Panc1 (cell line): ENCODE measurements around the gene TOM1. TPM values are rescaled to one million over a fixed set of nuclear protein-coding genes. Genes with fewer than 3 reads are reported as not detected.

Experiments
- ATAC-seq: fragments of 200-7000 bp; cut with Tn5 transposase; 2 replicates; pipeline ENCODE4 v1.9.1; 2020; ENCODE audit warnings: mild to moderate bottlenecking, moderate library complexity
- BruUV-seq: library from RNA; stranded (reverse); fragments of 400-500 nt; replicated peaks from 2 replicates; lab custom pipeline; 2021; lab: Mats Ljungman, UMichigan
- CTCF ChIA-PET: fragments of 300-600 bp; sonication (Branson Sonifier 250); formaldehyde crosslinking; loops from one replicate; lab custom pipeline; 2022; ENCODE audit warnings: antibody characterized with exemption; lab: Charles Lee
- POLR2A ChIA-PET: fragments of 300-600 bp; sonication (Branson Sonifier 250); formaldehyde crosslinking; loops from one replicate; lab custom pipeline; 2022; ENCODE audit warnings: antibody characterized with exemption; lab: Charles Lee
- DNase-seq: peaks from one replicate; pipeline ENCODE4 v3.0.0-alpha.2; 2010; ENCODE audit warnings: low read depth, low spot score
- H3K27ac ChIP-seq: 2 replicates; pipeline ENCODE4 v1.5.1; 2011; ENCODE audit warnings: mild to moderate bottlenecking, low read length, inconsistent platforms
- H3K27me3 ChIP-seq: fragments of 200-500 bp; sonication (Bioruptor generic); 2 replicates; pipeline ENCODE4 v1.6.0; 2014; ENCODE audit warnings: low read length, inconsistent platforms; ENCODE audit not compliant: control insufficient read depth, insufficient read depth
- H3K36me3 ChIP-seq: fragments of 200-500 bp; sonication (Bioruptor generic); 2 replicates; pipeline ENCODE4 v1.5.1; 2014; ENCODE audit warnings: inconsistent platforms, mild to moderate bottlenecking, low read length, moderate library complexity; ENCODE audit not compliant: control insufficient read depth, insufficient read depth
- H3K4me1 ChIP-seq: 2 replicates; pipeline ENCODE4 v1.5.1; 2011; ENCODE audit warnings: inconsistent platforms, mild to moderate bottlenecking, low read length, moderate library complexity; ENCODE audit not compliant: control insufficient read depth, insufficient read depth
- H3K4me3 ChIP-seq, 2 experiments: 2 replicates each; pipeline ENCODE4 v1.5.1; 2011 to 2012; ENCODE audit warnings: low read depth in 2 of 2, low read length in 2 of 2, mild to moderate bottlenecking in 2 of 2, inconsistent platforms in 1 of 2, moderate library complexity in 1 of 2
- H3K9me3 ChIP-seq: fragments of 200-500 bp; sonication (Bioruptor generic); 2 replicates; pipeline ENCODE4 v1.5.1; 2014; ENCODE audit warnings: low read depth, mild to moderate bottlenecking, inconsistent platforms, low read length, moderate library complexity; ENCODE audit not compliant: control insufficient read depth, insufficient read depth
- POLR2AphosphoS5 ChIP-seq: IDR thresholded peaks from 2 replicates; pipeline ENCODE4 v1.6.1; 2012; ENCODE audit warnings: mild to moderate bottlenecking, low read depth, low read length, moderate library complexity
- SIN3A ChIP-seq: IDR thresholded peaks from 2 replicates; pipeline ENCODE4 v1.6.1; 2012; ENCODE audit warnings: low read depth, mild to moderate bottlenecking, low read length, moderate library complexity, borderline replicate concordance; ENCODE audit not compliant: insufficient read depth
- TCF7L2 ChIP-seq: IDR thresholded peaks from 2 replicates; pipeline ENCODE4 v1.6.1; 2011; ENCODE audit warnings: mild to moderate bottlenecking, low read depth, low read length, inconsistent platforms
- in situ Hi-C: cut with HindIII; loops from 2 replicates; pipeline ENCODE4 v1.10.0; 2016; ENCODE audit warnings: low sequenced_read_pairs, low pct_unique_long_range_greater_than_20kb
- intact Hi-C: fragments of 100-400 bp; cut with micrococcal nuclease; formaldehyde crosslinking; loops from one replicate; pipeline ENCODE4 v1.10.0; 2022; ENCODE audit not compliant: unreplicated experiment
- total RNA-seq: library from RNA; stranded (reverse); gene quantifications from one replicate; pipeline ENCODE4 v1.2.1, GENCODE V29; 2021; ENCODE audit not compliant: unreplicated experiment
- TF ChIP-seq, protein P1 (sequence below): fragments of 450-650 bp; IDR thresholded peaks from 2 replicates; pipeline ENCODE4 v1.5.1; 2017; ENCODE audit warnings: mild to moderate bottlenecking
- TF ChIP-seq, protein P2 (sequence below), 2 experiments: IDR thresholded peaks; 2 replicates each; pipeline ENCODE4 v1.6.1; 2011 to 2012; ENCODE audit warnings: low read depth in 2 of 2, control low read depth in 1 of 2, low read length in 1 of 2, mild to moderate bottlenecking in 1 of 2, moderate library complexity in 1 of 2; ENCODE audit not compliant: insufficient read depth in 1 of 2

The TOM1 gene
- total RNA-seq, 1 experiment from 2014 or later = 32.7 TPM

DNA sequence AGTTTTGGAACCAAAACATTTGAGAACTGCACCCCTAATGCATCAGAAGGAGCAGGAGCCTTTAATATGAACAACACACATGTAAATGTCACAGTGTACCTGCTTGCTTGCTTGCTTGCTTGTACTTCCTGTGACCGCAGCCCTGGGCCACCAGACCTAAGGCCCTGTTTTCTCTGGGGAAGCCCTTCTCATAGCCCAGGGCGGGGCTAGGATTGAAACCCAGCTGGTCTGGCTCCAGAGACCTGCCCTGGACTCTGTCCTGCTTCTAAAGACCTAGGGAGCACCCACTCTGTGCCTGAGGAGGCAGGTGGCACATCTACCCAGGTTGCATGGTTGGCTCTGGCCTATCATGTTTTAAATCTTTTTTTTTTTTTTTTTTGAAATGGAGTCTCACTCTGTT is 92.7 kb downstream of the TOM1 start:
- no peaks in the 10 kb centered on the region; the same call in 1 of the 2 replicates for H3K36me3 ChIP-seq
- ATAC-seq (no peak), DNase-seq (no peak)
- H3K27me3 ChIP-seq = no peaks in the 10 kb centered on the region
- H3K4me3 ChIP-seq = no peak overlapping the region
- no peak overlapping the region for H3K27ac ChIP-seq
- in situ Hi-C loops (no loop called here), intact Hi-C loops (no loop called here)
- H3K9me3 ChIP-seq = no peaks in the 10 kb centered on the region
- CTCF ChIA-PET = no interaction called here
- peaks cover 25% of the 10 kb centered on the region for H3K4me1 ChIP-seq
- TSS peak; percentile 84 for BruUV-seq
- POLR2A ChIA-PET = interaction anchor here (0.7 kb wide), 1 partner anchor 324 kb away, joined by 8 read pairs; no protein-coding TSS in a partner anchor
- TF ChIP-seq SIN3A (no peak), POLR2AphosphoS5 (no peak), TCF7L2 (no peak)
- TF ChIP-seq, protein P1, sequence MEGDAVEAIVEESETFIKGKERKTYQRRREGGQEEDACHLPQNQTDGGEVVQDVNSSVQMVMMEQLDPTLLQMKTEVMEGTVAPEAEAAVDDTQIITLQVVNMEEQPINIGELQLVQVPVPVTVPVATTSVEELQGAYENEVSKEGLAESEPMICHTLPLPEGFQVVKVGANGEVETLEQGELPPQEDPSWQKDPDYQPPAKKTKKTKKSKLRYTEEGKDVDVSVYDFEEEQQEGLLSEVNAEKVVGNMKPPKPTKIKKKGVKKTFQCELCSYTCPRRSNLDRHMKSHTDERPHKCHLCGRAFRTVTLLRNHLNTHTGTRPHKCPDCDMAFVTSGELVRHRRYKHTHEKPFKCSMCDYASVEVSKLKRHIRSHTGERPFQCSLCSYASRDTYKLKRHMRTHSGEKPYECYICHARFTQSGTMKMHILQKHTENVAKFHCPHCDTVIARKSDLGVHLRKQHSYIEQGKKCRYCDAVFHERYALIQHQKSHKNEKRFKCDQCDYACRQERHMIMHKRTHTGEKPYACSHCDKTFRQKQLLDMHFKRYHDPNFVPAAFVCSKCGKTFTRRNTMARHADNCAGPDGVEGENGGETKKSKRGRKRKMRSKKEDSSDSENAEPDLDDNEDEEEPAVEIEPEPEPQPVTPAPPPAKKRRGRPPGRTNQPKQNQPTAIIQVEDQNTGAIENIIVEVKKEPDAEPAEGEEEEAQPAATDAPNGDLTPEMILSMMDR = no peak
- TF ChIP-seq, protein P2, sequence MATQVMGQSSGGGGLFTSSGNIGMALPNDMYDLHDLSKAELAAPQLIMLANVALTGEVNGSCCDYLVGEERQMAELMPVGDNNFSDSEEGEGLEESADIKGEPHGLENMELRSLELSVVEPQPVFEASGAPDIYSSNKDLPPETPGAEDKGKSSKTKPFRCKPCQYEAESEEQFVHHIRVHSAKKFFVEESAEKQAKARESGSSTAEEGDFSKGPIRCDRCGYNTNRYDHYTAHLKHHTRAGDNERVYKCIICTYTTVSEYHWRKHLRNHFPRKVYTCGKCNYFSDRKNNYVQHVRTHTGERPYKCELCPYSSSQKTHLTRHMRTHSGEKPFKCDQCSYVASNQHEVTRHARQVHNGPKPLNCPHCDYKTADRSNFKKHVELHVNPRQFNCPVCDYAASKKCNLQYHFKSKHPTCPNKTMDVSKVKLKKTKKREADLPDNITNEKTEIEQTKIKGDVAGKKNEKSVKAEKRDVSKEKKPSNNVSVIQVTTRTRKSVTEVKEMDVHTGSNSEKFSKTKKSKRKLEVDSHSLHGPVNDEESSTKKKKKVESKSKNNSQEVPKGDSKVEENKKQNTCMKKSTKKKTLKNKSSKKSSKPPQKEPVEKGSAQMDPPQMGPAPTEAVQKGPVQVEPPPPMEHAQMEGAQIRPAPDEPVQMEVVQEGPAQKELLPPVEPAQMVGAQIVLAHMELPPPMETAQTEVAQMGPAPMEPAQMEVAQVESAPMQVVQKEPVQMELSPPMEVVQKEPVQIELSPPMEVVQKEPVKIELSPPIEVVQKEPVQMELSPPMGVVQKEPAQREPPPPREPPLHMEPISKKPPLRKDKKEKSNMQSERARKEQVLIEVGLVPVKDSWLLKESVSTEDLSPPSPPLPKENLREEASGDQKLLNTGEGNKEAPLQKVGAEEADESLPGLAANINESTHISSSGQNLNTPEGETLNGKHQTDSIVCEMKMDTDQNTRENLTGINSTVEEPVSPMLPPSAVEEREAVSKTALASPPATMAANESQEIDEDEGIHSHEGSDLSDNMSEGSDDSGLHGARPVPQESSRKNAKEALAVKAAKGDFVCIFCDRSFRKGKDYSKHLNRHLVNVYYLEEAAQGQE (IDR thresholded peaks at IDR 0.05; ENCODE audit: insufficient read depth in 1 of 2, low read depth in 2 of 2, low read length in 1 of 2) = no peak

DNA sequence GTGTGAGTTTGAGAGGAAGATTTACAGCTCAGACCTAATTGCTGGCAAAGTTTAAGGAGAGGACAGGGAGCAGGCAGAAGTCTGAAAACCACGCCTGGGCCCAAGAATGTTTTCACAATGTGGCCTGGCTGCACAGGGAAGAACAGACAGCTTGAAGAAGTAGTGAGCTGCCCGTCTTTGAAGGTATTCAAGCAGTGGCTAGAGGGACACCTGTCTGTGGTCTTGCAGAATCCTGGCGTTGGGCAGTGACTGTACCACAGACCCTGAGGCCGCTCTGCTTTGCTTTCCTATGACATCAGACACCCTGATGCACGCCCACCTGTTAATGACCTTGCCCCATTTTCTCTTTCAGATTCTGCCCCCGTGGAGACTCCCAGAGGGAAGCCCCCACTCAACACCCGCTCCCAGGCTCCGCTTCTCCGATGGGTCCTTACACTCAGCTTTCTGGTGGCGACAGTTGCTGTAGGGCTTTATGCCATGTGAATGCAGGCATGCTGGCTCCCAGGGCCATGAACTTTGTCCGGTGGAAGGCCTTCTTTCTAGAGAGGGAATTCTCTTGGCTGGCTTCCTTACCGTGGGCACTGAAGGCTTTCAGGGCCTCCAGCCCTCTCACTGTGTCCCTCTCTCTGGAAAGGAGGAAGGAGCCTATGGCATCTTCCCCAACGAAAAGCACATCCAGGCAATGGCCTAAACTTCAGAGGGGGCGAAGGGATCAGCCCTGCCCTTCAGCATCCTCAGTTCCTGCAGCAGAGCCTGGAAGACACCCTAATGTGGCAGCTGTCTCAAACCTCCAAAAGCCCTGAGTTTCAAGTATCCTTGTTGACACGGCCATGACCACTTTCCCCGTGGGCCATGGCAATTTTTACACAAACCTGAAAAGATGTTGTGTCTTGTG is 93.7 kb downstream of the TOM1 start:
- Histone ChIP-seq H3K4me1 (peaks cover 29% of the 10 kb centered on the region), H3K36me3 (no peaks in the 10 kb centered on the region; the same call in 1 of the 2 replicates), H3K27ac (peak overlapping the region; percentile 2; the same call in 1 of the 2 replicates), H3K9me3 (no peaks in the 10 kb centered on the region), H3K27me3 (no peaks in the 10 kb centered on the region), H3K4me3 (no peak overlapping the region)
- ATAC-seq (no peak), DNase-seq (no peak)
- CTCF ChIA-PET = no interaction called here
- TF ChIP-seq, protein P2 (IDR thresholded peaks at IDR 0.05; ENCODE audit: insufficient read depth in 1 of 2, low read depth in 2 of 2, low read length in 1 of 2) = no peak
- TF ChIP-seq SIN3A = no peak
- no peak for TF ChIP-seq POLR2AphosphoS5
- TF ChIP-seq, protein P1 = no peak
- TF ChIP-seq TCF7L2 = no peak
- no TSS peak for BruUV-seq
- POLR2A ChIA-PET = interaction anchor here (0.7 kb wide), 1 partner anchor 323 kb away, joined by 8 read pairs; no protein-coding TSS in a partner anchor
- intact Hi-C loops (no loop called here), in situ Hi-C loops (no loop called here)
